T follicular helper cell (primary cell): ENCODE measurements around the gene ANXA8L1.
"Not testable (repeated sequence)": the region's sequence is repeated elsewhere in the genome, so short reads cannot be mapped to it uniquely, and the experiment has no call there.

ENCODE experiments used
- DNase-seq: peaks from one replicate; pipeline ENCODE4 v3.0.0-alpha.2; 2020; ENCODE audit warnings: low read depth
- total RNA-seq, 2 experiments: gene quantifications; one replicate each; lab custom pipeline; 2026; lab: John Stamatoyannopoulos, UW

The ANXA8L1 gene
- 0 reads per million in 2 experiments for total RNA-seq

DNA sequence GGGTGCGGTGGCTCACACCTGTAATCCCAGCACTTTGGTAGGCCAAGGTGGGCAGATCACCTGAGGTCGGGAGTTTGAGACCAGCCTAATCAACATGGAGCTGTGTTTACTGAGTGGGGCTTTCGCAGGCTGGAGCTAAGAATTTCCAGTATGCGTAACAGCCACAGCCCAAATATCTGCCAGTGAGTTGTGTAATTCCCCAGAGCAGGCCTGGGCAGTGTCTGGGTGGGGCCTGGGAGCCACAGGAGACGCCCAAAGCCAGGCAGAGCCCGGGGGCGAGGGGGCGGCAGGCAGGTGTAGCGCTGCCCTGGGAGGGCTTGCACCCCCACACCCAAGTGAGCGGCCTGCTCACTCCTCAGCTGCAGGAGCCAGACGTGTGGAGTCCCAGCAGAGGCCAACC lies at the start of gene ANXA8L1:
TSS of gene ANXA8L1 (plus strand) at position 371 of the 400 bp plus-strand sequence. CDS start 76 bp downstream, outside the sequence.
- not testable (repeated sequence) for DNase-seq

DNA sequence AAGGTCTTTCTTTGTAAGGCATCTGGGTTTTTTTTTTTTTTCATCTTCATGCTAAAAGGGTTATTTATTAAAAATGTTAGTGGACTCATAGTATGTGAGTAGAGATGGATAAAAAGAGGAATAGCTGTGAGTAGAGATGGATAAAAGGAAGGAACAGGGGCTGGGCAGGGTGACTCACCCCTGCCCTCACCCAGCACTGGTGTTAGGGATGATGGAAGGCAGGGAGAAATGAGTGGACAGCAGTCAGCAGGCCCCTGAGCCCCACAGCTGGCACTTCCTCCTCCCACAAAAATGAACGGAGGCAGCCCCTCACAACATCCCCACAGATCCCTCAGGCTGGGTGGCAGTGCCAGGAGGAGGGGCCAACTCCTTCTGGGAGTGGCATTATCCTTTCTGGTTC lies 49.5 kb upstream of the ANXA8L1 start:
- no peak for DNase-seq

- DNase-seq, result no peak
These were observed 48.6 kb upstream of the ANXA8L1 start for GRCh38 chr10:46326971-46327370.

- DNase-seq, result no peak
These were observed 47.9 kb upstream of the ANXA8L1 start for GRCh38 chr10:46327685-46328084.

DNA sequence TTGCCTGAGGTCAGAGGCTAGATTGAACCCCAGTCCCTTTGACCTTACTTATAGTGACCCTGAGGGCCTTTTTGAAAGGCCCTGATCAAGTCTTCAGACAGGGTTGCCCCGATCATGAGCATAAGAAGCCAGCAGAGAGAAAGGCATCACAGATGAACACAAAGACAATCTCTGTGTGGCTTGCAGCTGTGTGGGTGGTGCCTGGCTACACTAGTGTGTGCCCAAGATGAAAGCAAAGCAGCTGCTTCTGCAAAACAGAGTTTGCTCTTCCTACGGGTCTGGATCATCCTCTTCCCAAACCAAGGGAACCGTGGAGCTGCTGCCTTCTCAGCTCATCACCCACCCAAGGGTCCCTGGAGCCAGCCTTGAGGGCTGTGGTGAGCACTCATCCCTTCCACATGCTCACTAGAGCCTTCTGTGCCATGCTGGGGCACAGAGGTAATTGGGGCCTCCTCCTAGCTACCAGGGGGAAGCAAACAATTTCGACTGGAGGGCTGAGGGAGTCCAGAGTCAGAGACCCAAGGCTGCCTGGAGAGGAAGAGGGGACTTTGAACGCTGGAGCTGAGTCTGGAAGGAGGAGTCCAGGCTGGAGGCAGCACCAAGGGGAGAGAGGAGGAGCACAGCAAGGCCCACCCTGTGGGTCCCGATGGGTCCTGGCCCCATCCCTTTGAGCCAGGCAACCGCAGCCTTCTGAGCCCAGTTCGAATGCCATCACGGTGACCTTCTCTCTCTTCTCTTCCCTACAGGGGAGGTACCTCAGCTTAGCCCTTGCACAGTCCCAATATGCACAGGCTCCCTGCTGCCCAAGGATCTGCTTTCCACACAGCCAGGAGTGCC lies 46.5 kb upstream of the ANXA8L1 start:
- DNase-seq, result no peak

GRCh38 chr10:46329690-46330016 lies 45.9 kb upstream of the ANXA8L1 start:
- no peak for DNase-seq

DNA sequence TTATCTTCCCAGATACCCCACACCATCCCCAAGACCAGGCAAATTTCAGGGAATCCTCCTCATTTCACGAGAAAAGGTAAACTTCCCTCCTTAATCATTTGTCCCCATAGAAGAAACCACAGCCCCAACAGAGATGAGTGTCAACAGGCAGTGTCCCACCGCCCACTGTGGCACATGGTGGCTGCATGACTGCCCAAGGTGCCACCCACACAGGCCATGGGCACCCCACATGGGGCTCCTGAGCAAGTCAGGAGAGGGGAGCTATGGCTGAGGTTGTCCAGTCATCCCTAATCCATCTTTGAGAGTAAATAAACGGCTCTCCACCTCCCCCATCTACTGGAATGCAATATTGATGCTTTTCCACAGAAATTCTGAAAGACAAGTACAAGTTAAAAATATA lies 44.7 kb upstream of the ANXA8L1 start:
- DNase-seq, result no peak

- DNase-seq, result not testable (repeated sequence)
These were observed 10.1 kb upstream of the ANXA8L1 start for GRCh38 chr10:46365484-46365883.

GRCh38 chr10:46367209-46367608 lies 8.4 kb upstream of the ANXA8L1 start:
- DNase-seq, result not testable (repeated sequence)

DNA sequence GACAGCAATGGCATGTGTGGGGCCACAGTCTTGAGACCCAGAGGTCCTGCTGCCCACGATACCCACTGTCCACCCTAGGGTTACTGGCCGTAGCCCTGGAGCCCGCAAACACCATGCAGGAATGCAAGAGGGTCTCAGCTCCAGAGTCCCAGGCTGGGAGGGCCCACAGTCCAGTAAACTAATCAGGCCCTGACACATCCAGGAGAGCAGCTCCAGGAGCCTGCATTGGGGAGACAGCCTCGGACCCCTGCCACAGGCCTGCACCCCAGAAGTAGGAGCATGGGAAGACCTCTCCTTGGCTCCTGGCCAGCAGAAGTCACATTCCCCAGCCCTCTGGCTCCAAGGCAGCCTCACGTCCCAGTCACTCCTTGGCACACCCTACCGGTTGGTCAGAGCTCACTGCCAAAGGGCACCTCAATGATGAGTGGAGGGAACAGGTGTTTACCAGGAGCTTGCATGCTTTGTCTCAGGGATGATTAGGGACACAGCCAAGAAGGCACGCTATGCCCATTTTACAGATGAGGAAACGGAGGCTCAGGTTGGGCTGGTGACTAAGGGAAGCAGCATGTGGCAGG lies 7.8 kb upstream of the ANXA8L1 start:
- DNase-seq, result not testable (repeated sequence)

- DNase-seq, result not testable (repeated sequence)
These were observed 6.6 kb upstream of the ANXA8L1 start for GRCh38 chr10:46368956-46369355.

DNA sequence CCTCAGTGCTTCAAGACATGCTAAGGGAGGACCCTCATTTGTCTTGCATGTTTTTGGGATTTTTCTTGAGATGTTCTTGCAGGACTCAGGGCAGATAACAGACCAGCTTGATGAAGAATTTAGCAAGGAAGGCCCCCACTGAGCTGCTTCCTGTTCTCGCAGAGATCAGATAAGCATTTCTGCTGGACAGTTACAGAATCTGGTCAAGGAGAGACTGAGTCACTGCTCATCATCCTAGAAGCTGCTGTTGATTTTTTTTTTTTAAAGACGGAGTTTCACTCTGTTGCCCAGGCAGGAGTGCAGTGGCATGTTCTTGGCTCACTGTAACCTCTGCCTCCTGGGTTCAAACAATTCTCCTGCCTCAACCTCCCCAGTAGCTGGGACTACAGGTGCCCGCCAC lies 1.2 kb upstream of the ANXA8L1 start:
- not testable (repeated sequence) for DNase-seq

DNA sequence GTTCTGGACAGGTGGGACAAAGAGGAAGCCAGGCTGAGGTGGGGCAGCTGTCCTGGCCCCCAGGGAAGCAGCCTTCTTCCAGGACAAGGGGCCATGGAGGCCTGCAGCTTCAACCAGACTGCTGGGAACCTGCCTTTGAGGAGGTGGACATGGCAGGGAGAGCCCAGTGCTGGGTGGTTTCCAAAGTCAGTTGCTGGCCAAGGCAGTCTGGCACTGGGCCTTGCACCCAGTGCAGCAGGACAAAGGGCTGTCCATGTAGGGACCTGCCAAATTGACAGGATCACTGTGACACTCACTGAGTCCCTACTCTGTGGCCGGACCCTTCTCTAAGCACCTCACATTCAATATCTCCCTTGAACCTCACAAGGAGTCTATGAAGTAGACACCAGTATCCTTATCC lies 1.4 kb downstream of the ANXA8L1 start:
- DNase-seq, result not testable (repeated sequence)

- DNase-seq, result not testable (repeated sequence)
These were observed 2.1 kb downstream of the ANXA8L1 start for GRCh38 chr10:46377651-46378050.

GRCh38 chr10:46378108-46378507 lies 2.5 kb downstream of the ANXA8L1 start:
- not testable (repeated sequence) for DNase-seq

DNA sequence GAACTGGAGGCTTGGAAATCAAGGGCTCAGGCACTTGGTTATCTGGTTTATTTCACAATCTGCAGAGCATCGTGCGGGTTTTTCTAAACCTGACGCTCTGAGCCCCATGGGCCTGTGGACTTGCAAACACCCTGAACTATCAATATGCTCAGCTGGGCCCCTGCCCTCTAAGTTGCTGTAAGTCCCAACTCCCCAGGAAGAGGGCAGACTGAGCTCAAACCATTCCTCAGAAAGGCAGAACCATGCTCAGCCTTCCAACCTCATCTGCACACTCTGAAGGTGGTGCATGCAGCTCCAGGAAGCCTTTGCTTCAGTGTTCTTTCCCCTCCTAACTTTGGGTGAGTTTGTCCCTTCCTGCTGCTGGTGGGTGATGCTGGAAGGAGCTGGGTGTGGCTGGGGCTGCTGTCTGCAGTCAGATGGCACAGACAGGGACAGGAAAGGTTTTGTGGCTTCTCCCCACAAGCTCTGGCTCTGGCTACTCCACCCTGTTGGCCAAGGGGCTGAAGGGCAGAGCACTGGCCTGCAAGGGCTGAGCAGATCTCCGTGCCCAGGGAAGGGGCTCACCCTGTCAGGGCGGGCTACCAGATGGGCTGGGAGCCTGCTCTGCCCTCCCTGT lies 3.8 kb downstream of the ANXA8L1 start:
- not testable (repeated sequence) for DNase-seq

DNA sequence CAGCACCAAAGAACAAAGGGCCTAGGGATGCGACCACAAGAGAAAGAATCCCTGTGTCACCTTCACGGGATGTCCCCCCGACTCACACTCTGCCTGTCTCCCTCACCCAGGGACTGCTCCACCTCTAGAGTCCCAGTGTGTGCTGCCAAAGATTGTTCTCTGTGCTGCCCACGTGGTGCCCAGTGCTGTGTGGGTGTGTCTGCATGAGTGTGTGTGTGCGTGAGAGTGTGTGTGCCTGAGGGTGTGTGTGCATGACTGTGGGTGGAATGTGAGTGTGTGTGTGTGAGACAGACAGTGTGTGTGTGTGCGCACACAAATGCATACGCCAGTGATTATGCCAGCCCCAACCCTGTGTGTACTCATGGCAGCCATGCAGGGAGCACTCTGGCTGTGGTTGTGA lies 10.3 kb downstream of the ANXA8L1 start:
- DNase-seq, result not testable (repeated sequence)

DNA sequence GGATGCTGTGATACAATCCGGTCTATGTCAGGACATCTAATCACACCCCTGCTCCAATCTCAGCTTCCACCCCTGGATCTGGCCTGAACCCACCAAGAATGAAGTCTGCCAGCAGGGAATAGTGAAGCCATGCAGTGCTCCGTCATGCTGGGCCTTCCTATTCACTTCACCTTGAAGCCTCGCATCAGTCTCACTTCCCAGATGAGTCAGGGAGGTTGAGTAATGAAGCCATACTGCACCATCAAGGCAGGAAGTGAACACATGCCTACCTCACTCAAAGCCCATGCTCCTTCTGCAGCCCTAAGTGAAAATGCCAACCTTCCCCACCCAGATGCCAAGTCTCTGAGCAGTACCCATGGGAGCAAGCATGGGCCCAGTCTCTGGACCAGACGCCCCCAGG lies 11.1 kb downstream of the ANXA8L1 start:
- not testable (repeated sequence) for DNase-seq

DNA sequence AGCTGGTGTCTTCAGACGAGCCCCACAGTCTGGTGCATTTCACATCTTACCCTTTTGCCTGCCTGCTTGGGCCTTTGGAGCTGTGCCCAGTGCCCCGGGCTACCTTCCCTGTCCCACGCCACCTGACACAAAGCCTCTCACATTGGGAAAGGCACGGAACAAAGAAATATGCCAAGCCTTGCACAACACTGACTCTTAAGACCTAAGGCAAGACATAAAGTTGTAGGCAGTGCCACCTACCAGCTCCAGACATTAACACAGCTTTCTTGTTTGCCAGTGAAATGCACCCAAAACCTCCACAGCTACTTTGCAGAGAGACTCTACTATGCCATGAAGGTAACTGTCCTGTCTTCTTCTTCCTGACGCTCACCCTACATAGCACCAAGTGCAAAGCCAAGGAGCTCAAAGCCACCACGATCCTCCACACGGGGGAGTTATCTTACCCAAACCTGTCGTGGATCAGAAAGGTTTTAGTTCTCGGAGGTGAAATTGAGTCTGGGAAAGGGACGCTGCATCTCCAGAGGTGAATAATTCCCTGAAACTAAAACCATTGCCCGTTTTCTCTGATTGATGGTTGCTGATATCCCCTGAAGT lies 11.8 kb downstream of the ANXA8L1 start:
- DNase-seq, result not testable (repeated sequence)

- not testable (repeated sequence) for DNase-seq
These were observed 15.8 kb downstream of the ANXA8L1 start for GRCh38 chr10:46391422-46391821.

DNA sequence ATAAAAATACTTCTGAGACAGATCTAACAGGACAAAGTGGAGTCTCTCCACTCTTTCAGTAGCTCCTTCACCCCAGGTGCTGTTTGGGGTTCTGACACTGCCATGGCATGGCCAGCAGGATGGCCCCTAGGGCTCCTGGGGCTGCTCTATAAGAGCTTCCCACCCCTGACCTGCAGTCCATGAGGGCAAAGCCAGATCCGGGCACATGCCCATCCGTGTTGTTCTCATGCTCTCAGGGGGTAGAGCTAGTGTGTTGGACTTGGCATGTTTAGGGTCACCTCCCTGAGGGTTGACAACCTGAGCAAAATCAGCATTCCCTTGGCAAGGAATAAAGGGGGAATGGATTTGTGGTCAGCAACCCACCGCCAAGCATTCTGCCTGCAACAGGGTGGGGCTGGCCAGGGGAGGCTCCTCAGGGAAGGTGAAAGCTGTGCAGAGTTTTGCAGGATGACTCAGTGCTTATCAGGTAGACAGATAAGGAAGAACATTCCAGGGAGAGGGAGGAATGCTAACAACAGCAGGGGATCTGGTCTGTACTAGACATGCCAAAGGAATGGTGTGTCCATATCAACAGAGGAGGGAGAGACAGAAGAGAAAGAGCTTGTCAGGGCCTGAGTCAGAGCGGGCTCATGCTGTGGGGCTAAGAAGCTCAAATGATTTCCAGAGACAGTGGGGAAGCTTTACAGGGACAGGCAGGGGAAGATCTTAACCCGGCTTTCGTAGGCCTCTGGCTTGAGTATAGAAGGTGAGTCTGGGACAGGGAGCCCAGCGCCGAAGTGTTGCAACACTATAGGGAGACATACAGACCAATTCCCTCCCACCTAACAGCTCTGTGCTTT lies 21.1 kb downstream of the ANXA8L1 start:
- not testable (repeated sequence) for DNase-seq

GRCh38 chr10:46397767-46398166 lies 22.2 kb downstream of the ANXA8L1 start:
- not testable (repeated sequence) for DNase-seq
